Panc1 (cell line): ENCODE data around the gene TMEM259.

ENCODE experiments used
- POLR2AphosphoS5 ChIP-seq: IDR thresholded peaks from 2 replicates; pipeline ENCODE4 v1.6.1; 2012; ENCODE audit warnings: mild to moderate bottlenecking, low read depth, low read length, moderate library complexity
- TF ChIP-seq, protein P1 (sequence below), 2 experiments: IDR thresholded peaks; 2 replicates each; pipeline ENCODE4 v1.6.1; 2011 to 2012; ENCODE audit warnings: low read depth in 2 of 2, control low read depth in 1 of 2, low read length in 1 of 2, mild to moderate bottlenecking in 1 of 2, moderate library complexity in 1 of 2; ENCODE audit not compliant: insufficient read depth in 1 of 2

DNA sequence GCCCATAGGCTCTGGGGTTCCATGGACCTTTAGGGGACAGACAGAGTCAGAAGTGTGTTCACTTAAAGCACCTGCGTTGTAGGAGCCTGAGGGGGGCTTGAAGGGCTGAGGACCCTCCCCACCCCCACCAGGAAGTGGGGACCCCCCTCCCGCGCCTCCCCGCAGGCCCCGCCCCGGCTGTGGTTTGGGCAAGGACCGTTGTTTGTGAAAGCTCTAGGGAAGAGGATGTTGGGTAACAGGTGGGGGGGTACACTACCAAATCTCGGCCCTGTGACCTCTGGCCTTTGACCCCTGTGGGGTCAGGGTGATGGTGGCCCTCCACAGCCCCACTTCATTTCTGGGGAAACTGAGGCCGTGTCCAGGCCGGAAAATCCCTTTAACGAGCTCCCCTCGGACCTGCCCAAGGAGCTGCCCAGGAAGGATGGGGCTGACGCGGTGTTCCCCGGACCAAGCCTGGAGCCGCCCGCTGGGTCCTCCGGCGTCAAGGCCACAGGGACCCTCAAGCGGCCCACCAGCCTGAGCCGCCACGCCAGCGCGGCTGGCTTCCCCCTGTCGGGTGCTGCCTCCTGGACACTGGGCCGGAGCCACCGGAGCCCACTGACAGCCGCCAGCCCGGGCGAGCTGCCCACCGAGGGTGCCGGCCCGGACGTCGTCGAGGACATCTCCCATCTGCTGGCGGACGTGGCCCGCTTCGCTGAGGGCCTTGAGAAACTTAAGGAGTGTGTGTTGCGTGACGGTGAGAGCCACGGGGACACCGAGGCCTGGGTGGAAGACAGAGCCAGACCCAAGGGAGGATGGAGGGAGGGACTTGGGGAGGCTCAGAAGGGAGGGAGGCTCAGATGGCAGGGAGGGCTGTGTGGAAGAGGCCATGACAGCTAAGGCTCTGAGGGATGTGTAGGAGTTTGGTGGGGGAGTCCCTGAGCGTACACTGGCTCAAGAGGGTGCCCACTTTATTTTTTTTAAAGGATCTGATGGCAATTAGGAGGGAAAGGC is 47.4 kb upstream of the TMEM259 start:
- no peak for TF ChIP-seq POLR2AphosphoS5
- TF ChIP-seq, protein P1, sequence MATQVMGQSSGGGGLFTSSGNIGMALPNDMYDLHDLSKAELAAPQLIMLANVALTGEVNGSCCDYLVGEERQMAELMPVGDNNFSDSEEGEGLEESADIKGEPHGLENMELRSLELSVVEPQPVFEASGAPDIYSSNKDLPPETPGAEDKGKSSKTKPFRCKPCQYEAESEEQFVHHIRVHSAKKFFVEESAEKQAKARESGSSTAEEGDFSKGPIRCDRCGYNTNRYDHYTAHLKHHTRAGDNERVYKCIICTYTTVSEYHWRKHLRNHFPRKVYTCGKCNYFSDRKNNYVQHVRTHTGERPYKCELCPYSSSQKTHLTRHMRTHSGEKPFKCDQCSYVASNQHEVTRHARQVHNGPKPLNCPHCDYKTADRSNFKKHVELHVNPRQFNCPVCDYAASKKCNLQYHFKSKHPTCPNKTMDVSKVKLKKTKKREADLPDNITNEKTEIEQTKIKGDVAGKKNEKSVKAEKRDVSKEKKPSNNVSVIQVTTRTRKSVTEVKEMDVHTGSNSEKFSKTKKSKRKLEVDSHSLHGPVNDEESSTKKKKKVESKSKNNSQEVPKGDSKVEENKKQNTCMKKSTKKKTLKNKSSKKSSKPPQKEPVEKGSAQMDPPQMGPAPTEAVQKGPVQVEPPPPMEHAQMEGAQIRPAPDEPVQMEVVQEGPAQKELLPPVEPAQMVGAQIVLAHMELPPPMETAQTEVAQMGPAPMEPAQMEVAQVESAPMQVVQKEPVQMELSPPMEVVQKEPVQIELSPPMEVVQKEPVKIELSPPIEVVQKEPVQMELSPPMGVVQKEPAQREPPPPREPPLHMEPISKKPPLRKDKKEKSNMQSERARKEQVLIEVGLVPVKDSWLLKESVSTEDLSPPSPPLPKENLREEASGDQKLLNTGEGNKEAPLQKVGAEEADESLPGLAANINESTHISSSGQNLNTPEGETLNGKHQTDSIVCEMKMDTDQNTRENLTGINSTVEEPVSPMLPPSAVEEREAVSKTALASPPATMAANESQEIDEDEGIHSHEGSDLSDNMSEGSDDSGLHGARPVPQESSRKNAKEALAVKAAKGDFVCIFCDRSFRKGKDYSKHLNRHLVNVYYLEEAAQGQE (IDR thresholded peaks at IDR 0.05; ENCODE audit: insufficient read depth in 1 of 2, low read depth in 2 of 2, low read length in 1 of 2): no peak
